Heart left ventricle (tissue), 16 donors: ENCODE data around the gene PTMS. TPM values are rescaled to one million over a fixed set of nuclear protein-coding genes. Genes with fewer than 3 reads are reported as not detected.
A peak's percentile ranks its signal among the peaks of the same experiment; 100 is the strongest.

Source experiments
- ATAC-seq, 4 donors: fragments of 200-7000 bp; cut with Tn5 transposase; one replicate each; pipeline ENCODE4 v1.9.1; 2020 to 2022; ENCODE audit warnings: moderate library complexity in 4 of 4, mild to moderate bottlenecking in 3 of 4, moderate number of reproducible peaks in 1 of 4
- DNase-seq, 5 donors: peaks; one replicate each; pipeline ENCODE4 v3.0.0-alpha.2; 2020
- H3K27ac ChIP-seq, 12 donors: fragments of 200-600 bp; sonication (generic) in 4 of 12; one replicate each; pipeline versions ENCODE4 v1.5.0 to v1.8.0; 2016 to 2022; ENCODE audit warnings: mild to moderate bottlenecking in 2 of 12
- H3K27me3 ChIP-seq, 9 donors: fragments of 200-600 bp; sonication (generic) in 2 of 9; one replicate each; pipeline versions ENCODE4 v1.5.1 to v1.8.0; 2016 to 2022; ENCODE audit warnings: mild to moderate bottlenecking in 3 of 9
- H3K36me3 ChIP-seq, 9 donors: fragments of 200-600 bp; sonication (generic) in 2 of 9; one replicate each; pipeline versions ENCODE4 v1.5.0 to v1.8.0; 2018 to 2022; ENCODE audit warnings: mild to moderate bottlenecking in 2 of 9
- H3K4me1 ChIP-seq, 12 donors: fragments of 200-600 bp; sonication (generic) in 4 of 12; one replicate each; pipeline versions ENCODE4 v1.5.0 to v1.8.0; 2016 to 2022; ENCODE audit warnings: mild to moderate bottlenecking in 3 of 12
- H3K4me3 ChIP-seq, 12 donors: fragments of 200-600 bp; sonication (generic) in 4 of 12; one replicate each; pipeline versions ENCODE4 v1.5.0 to v1.8.0; 2017 to 2022; ENCODE audit warnings: mild to moderate bottlenecking in 9 of 12, moderate library complexity in 4 of 12
- H3K9me3 ChIP-seq, 12 donors: fragments of 200-600 bp; sonication (generic) in 4 of 12; one replicate each; pipeline versions ENCODE4 v1.5.0 to v1.8.0; 2016 to 2022; ENCODE audit warnings: mild to moderate bottlenecking in 1 of 12
- CTCF ChIP-seq, 12 donors: fragments of 200-600 bp; sonication (generic) in 4 of 12; IDR thresholded peaks; one replicate each; pipeline versions ENCODE4 v1.5.0 to v1.8.0; 2018 to 2022; ENCODE audit warnings: antibody characterized with exemption in 12 of 12, mild to moderate bottlenecking in 5 of 12
- POLR2A ChIP-seq, 2 donors: fragments of 450-650 bp; IDR thresholded peaks; one replicate each; pipeline ENCODE4 v1.6.1; 2017; ENCODE audit warnings: antibody characterized with exemption in 2 of 2, mild to moderate bottlenecking in 2 of 2, moderate library complexity in 2 of 2
- WGBS, 4 donors: extraction: QIAGEN DNeasy Blood & Tissue Kit in 2 of 4; methylation state at CpG; one replicate each; pipeline versions ENCODE4 v1.1.5 to v1.1.7; 2013 to 2018; 5-methylcytosine and 5-hydroxymethylcytosine counted together
- intact Hi-C, 10 donors: fragments of 100-400 bp; cut with DNase I; formaldehyde crosslinking; loops; one replicate each; pipeline versions ENCODE4 v1.11.1 to v1.14.2; 2022
- polyA plus RNA-seq, 2 donors: library from polyadenylated mRNA; stranded (reverse); fragments of 200-250 nt; gene quantifications; one replicate each; pipeline ENCODE4 v1.2.3, GENCODE V29; 2013
- total RNA-seq, 9 donors: library from RNA; depleted of rRNA in 2 of 9; stranded (reverse); fragments of >200 nt in 2 of 9; fragmentation: NEBNext Ultra II Directional in 3 of 9; extraction: Animal tissue kit (Norgen Biotek cat#: 25700) in 3 of 9; gene quantifications; one replicate each; pipeline versions ENCODE4 v1.1.0 to v1.2.4, GENCODE V29; 2016 to 2023
- donor health status: ischemic (EF 13 %, LVEDD 7.1; RV severe dilation, severe dysfunction).
- donor health status: healthy with polysubstance abuse.
- donor health status: DM: no; HTN: yes; CAD: no.
- donor health status: DM: no; HTN: no; CAD: no.
- donor health status: ischemic (EF 25% LVEDD 6.9; RV normal size, moderate dysfunction).
- donor health status: ischemic (EF 25% LVEDD 5.7; RV mildly dilated, moderate dysfunction).
- donor health status: healthy.
- donor health status: DM: yes; HTN: yes; CAD: no.
- donor health status: ischemic (EF 35%, LVEDD 5.7; RV mildly dilated, moderate dysfunction).
- donor health status: nonischemic (EF 11% LVEDD 7.7; RV severe dilation, severe dysfunction).
- donor health status: DM: yes; HTN: yes; CAD: no.
- donor health status: PGD.
- donor health status: ischemic (EF 29% LVEDD 5.4; RV normal size, mild dysfunction).
- donor health status: nonischemic (EF 23%, LVEDD 6.1; RV moderate dilation, normal function).

The PTMS gene
- total and polyA plus RNA-seq, 11 donors = 72.9 to 331 (median 138) TPM

- Histone ChIP-seq H3K27ac (no peak overlapping the region), H3K9me3 (no peaks in the 10 kb centered on the region), H3K36me3 (no peaks in the 10 kb centered on the region), H3K4me1 (peaks cover 0 to 36% (median 2%) of the 10 kb centered on the region in 12 donors), H3K4me3 (no peak overlapping the region), H3K27me3 (no peaks in the 10 kb centered on the region)
- ATAC-seq (no peak), DNase-seq (no peak)
- WGBS, 4 donors = 56 to 76% (median 71%) methylated on average over 5 of the region's 5 CpGs
- TF ChIP-seq CTCF (IDR thresholded peaks at IDR 0.05) = no peak
- TF ChIP-seq POLR2A (IDR thresholded peaks at IDR 0.05) = no peak
- intact Hi-C loops = no loop called here
Measured at GRCh38 chr12:6784761-6785160, 18.6 kb downstream of the PTMS start.

GRCh38 chr12:6786416-6787094 lies 20.4 kb downstream of the PTMS start:
- no peaks in the 10 kb centered on the region for H3K27me3 ChIP-seq
- DNase-seq (no peak), ATAC-seq (no peak)
- H3K4me3 ChIP-seq = no peak overlapping the region
- peak overlapping the region in 3 of 12 donors; percentile 8 to 65 (median 35) for H3K27ac ChIP-seq
- intact Hi-C loops = no loop called here
- H3K9me3 ChIP-seq = no peaks in the 10 kb centered on the region
- WGBS, 4 donors = 55 to 75% (median 60%) methylated on average over 9 of the region's 9 CpGs
- peaks cover 0 to 40% (median 2%) of the 10 kb centered on the region in 12 donors for H3K4me1 ChIP-seq
- no peaks in the 10 kb centered on the region for H3K36me3 ChIP-seq
- TF ChIP-seq POLR2A (IDR thresholded peaks at IDR 0.05) (no peak), CTCF (IDR thresholded peaks at IDR 0.05) (no peak)

DNA sequence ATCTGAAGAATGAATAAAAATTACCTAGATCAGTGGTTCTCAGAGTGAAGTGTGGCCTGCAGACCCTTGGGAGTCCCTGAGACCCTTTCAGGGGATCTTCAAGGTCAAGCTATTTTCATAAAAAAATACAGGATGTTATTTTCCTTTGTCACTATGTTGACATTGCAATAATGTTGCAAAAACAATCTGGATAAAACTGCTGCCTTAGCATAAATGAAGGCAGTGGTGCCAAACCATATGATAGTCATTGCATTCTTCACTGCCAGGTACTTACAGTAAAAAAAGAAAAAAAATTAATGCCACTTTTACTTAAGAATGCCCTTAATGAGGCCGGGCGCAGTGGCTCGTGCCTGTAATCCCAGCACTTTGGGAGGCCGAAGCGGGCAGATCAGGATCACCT lies 21.1 kb downstream of the PTMS start:
- 95 to 97% (median 96%) methylated on average over 5 of the region's 5 CpGs for WGBS, 4 donors
- no peak overlapping the region for H3K4me3 ChIP-seq
- H3K4me1 ChIP-seq = peaks cover 0 to 44% (median 2%) of the 10 kb centered on the region in 12 donors
- H3K9me3 ChIP-seq = no peaks in the 10 kb centered on the region
- H3K27ac ChIP-seq = peak overlapping the region in 2 of 12 donors; percentile 35 to 65
- DNase-seq = no peak
- no peaks in the 10 kb centered on the region for H3K27me3 ChIP-seq
- TF ChIP-seq CTCF (IDR thresholded peaks at IDR 0.05) (no peak), POLR2A (IDR thresholded peaks at IDR 0.05) (no peak)
- ATAC-seq = no peak
- H3K36me3 ChIP-seq = no peaks in the 10 kb centered on the region
- intact Hi-C loops = no loop called here

DNA sequence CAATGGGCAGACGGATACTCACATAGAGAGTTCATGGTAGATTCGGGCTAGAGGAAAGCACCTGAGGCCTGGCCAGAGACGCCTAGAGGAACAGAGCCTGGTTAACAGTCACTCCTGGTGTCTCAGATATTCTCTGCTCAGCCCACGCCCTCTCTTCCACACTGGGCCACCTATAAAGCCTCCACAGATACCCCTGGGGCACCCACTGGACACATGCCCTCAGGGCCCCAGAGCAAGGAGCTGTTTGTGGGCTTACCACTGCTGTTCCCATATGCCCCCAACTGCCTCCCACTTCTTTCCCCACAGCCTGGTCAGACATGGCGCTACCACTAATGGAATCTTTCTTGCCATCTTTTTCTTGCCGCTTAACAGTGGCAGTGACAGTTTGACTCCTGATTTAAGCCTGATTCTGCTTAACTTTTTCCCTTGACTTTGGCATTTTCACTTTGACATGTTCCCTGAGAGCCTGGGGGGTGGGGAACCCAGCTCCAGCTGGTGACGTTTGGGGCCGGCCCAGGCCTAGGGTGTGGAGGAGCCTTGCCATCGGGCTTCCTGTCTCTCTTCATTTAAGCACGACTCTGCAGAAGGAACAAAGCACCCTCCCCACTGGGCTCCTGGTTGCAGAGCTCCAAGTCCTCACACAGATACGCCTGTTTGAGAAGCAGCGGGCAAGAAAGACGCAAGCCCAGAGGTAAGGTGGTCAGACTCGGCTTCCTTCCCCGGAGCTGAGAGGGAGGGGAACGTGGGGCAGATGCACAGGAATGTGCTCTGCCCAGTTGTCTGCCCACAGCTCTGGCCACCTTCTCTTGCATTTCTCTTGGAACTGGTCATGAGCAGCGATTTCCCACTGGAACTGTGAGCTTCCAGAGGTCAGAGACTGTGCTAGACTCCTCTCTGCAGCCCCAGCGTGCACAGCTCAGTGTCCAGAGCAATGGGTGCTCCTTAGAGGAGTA lies 23.1 kb downstream of the PTMS start, which contains the start of gene CD4:
CD4 (plus strand) TSS at position 557 of the 953 bp plus-strand sequence. CDS start 10,611 bp downstream, outside the sequence.
- H3K27ac ChIP-seq = peak within 1 kb of the TSS in 6 of 12 donors; percentile 13 to 95 (median 52)
- DNase-seq (peak; percentile 63 to 86 (median 70)), ATAC-seq (peak; percentile 34 to 87 (median 75))
- H3K4me1 ChIP-seq = peaks cover 0 to 56% (median 2%) of the 10 kb centered on the region in 12 donors
- 65 to 74% (median 67%) methylated on average over 14 to 18 of the region's 18 CpGs for WGBS, 4 donors
- no peaks in the 10 kb centered on the region for H3K36me3 ChIP-seq
- H3K27me3 ChIP-seq = peaks cover 0 to 4% (median 0%) of the 10 kb centered on the region in 9 donors
- TF ChIP-seq CTCF (IDR thresholded peaks at IDR 0.05) (no peak), POLR2A (IDR thresholded peaks at IDR 0.05) (peak in 1 of 2 donors; percentile 22)
- peak within 1 kb of the TSS in 9 of 12 donors; percentile 5 to 65 (median 40) for H3K4me3 ChIP-seq
- no peaks in the 10 kb centered on the region for H3K9me3 ChIP-seq
- intact Hi-C loops = loop anchor here in 1 of 10 donors (2.0 kb wide), 1 partner anchor 26 kb away; no protein-coding TSS in a partner anchor
